Bronchial epithelial cell (primary cell): ENCODE results near the gene RAB17. TPM values are rescaled to one million over a fixed set of nuclear protein-coding genes. Genes with fewer than 3 reads are reported as not detected.

Experiments used
- DNase-seq: peaks from one replicate; pipeline ENCODE4 v3.0.0-alpha.2; 2010; ENCODE audit warnings: low read depth
- FAIRE-seq: peaks from 2 replicates; lab custom pipeline; 2011; peaks lifted over from hg19 to GRCh38; lab: Jason Lieb, UNC
- H3K27me3 ChIP-seq: 2 replicates; pipeline ENCODE4 v1.5.1; 2011; ENCODE audit warnings: low read length; ENCODE audit not compliant: control insufficient read depth, insufficient read depth
- H3K36me3 ChIP-seq: 2 replicates; pipeline ENCODE4 v1.5.1; 2011; ENCODE audit warnings: low read length; ENCODE audit not compliant: control insufficient read depth, insufficient read depth
- H3K4me3 ChIP-seq: 2 replicates; pipeline ENCODE4 v1.5.1; 2011; ENCODE audit warnings: mild to moderate bottlenecking, low read depth, low read length, control low read depth
- total RNA-seq: library from RNA; depleted of rRNA; stranded (reverse); fragments of >200 nt; gene quantifications from 2 replicates; pipeline ENCODE4 v1.2.1, GENCODE V29; 2014
- TF ChIP-seq, protein P1 (sequence below): IDR thresholded peaks from 2 replicates; pipeline ENCODE4 v1.5.1; 2011; ENCODE audit warnings: mild to moderate bottlenecking, moderate library complexity, low read length, control low read depth, inconsistent platforms; ENCODE audit not compliant: insufficient read depth, severe bottlenecking

RAB17 gene
- total RNA-seq, 1 donor from 2014 or later: 2.4 TPM

DNA sequence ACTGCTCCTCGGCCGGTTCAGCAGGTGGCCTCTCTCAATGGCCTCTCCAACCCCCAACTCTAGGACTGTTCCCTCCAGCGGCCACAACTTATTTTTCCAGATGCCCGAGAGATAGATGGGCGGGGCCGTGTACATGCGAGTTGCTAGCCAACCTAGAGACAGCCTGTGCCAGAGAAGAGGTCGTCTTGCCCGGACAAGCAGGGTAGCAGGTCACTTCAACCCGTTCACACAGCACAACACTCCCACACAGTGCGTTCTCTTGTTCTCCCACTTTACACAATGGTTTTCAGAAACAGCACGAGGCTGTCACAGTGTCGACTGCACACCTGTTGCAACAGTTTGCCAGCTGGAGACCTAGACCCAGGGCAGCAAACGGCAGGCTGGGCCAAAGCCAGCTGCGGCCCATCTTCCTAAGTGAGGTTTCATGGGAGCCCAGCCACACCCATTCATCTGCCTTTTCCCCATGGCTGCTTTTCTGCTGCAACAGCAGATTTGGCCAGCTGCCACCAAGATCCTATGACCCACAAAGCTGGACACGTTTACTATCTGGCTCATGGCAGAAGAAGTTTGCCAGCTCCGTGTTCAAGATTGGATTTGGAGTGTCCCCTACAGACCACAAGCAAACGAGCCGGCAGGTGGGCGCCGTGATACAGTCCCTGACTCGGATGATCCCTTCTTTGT lies 31.4 kb downstream of the RAB17 start:
- FAIRE-seq (peak; percentile 43), DNase-seq (peak; percentile 63)
- H3K36me3 ChIP-seq: no peaks in the 10 kb centered on the region
- TF ChIP-seq, protein P1, sequence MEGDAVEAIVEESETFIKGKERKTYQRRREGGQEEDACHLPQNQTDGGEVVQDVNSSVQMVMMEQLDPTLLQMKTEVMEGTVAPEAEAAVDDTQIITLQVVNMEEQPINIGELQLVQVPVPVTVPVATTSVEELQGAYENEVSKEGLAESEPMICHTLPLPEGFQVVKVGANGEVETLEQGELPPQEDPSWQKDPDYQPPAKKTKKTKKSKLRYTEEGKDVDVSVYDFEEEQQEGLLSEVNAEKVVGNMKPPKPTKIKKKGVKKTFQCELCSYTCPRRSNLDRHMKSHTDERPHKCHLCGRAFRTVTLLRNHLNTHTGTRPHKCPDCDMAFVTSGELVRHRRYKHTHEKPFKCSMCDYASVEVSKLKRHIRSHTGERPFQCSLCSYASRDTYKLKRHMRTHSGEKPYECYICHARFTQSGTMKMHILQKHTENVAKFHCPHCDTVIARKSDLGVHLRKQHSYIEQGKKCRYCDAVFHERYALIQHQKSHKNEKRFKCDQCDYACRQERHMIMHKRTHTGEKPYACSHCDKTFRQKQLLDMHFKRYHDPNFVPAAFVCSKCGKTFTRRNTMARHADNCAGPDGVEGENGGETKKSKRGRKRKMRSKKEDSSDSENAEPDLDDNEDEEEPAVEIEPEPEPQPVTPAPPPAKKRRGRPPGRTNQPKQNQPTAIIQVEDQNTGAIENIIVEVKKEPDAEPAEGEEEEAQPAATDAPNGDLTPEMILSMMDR: no peak
- H3K27me3 ChIP-seq: no peaks in the 10 kb centered on the region
- H3K4me3 ChIP-seq: no peak overlapping the region

DNA sequence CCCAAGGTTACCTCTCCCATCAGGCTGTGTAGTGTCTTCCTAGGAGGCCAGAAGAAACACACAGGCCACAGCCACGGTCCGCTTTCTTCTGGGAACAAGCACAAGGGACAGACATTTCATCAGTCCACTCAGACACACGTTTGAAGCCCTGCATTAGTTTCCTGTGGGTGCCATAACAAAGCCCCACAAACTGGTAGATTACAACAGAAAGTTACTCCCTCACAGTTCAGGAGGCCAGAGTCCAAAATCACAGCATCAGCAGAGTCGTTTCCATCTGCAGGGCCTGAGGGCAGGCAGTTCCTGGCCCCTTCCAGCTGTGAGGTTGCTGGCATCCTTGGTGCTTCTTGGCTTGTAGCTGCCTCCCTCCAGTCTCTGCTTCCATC lies 32.9 kb downstream of the RAB17 start:
- TF ChIP-seq, protein P1: no peak
- Histone ChIP-seq H3K36me3 (no peaks in the 10 kb centered on the region), H3K4me3 (no peak overlapping the region), H3K27me3 (no peaks in the 10 kb centered on the region)
- FAIRE-seq (no peak), DNase-seq (no peak)

DNA sequence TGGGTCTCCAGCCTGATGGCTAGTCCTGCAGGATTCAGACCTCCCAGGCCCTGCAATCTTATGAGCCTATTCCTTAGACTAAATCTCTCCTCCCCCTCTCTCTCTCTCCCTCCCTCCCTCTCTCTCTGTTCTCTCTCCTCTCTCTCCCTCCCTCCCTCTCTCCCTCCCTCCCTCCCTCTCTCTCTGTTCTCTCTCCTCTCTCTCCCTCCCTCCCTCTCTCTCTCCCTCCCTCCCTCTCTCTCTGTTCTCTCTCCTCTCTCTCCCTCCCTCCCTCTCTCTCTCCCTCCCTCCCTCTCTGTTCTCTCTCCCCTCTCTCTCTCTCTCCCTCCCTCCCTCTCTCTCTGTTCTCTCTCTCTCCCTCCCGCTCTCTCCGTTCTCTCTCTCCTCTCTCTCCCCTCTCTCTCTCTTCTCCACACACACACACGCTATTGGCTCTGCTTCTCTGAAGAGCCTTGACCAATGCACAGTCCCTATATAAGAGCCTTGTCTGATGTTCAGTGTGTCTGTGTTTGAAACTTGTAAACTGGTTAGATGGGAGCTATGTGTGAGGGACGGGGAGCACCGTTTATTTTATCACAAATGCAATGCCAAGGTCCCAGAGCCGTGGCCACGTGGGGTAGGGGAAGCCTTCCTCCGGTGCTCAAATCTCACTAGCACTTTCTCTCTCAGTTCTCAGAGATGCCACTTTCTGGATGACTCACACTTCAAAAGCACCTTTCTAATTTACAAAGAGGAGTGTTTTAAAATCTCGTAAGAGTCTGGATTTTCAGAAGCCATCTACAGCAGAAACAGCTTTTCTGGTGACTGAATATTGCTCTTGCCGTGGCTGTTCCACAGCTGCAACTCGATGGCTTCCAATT lies 33.5 kb downstream of the RAB17 start:
- Histone ChIP-seq H3K27me3 (no peaks in the 10 kb centered on the region), H3K4me3 (no peak overlapping the region), H3K36me3 (no peaks in the 10 kb centered on the region)
- FAIRE-seq (no peak), DNase-seq (no peak)
- TF ChIP-seq, protein P1: no peak

DNA sequence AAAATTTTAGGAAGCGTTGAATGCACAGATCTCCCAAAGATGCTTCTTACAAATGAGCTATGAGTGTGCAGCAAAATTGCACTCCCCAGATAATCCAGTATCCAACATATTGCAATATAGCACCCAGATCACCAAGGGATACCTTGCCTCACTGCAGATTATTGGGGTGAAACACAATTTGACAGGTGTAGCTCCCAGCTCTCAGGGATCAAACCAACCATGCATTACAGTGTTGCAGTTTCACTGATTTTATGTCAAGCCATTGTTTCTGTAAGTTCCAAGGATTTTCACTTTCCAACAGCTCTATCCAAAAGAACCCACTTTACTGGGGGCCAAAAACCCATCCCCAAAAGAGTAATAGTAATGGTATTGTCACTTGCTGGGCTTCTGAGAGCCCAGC lies 35.0 kb downstream of the RAB17 start:
- FAIRE-seq: no peak

DNA sequence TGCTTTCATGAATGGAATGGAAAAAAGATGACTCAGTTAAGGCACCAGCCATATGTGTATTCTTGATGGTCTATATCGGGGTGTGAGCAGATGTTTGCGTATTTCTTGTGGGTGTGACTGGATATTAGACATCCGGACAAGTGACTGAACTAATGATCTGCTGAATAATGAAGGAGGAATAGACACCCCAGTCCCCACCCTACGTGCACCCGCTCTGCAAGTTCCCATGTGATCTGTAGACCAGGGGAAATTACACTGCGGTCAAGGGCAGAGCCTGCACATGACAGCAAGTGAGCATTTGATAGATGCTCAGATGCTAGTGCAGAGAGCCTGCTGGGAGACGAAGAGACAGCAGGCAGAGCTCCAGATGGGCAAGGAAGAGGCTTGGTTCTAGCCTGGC lies 36.6 kb downstream of the RAB17 start:
- Histone ChIP-seq H3K4me3 (no peak overlapping the region), H3K27me3 (no peaks in the 10 kb centered on the region), H3K36me3 (peaks cover 3% of the 10 kb centered on the region)
- DNase-seq: no peak
- TF ChIP-seq, protein P1: no peak
- no peak for FAIRE-seq

More for the DNA sequence above, 35.0 kb downstream of the RAB17 start:
- Histone ChIP-seq H3K36me3 (peaks cover 1% of the 10 kb centered on the region), H3K27me3 (no peaks in the 10 kb centered on the region), H3K4me3 (no peak overlapping the region)
- TF ChIP-seq, protein P1: no peak
- DNase-seq: no peak
